SK-N-SH treated with all-trans-retinoic acid at 6 μM for 48 hours (cell line): Measurements from ENCODE around the gene GALNT3.

ENCODE experiments used
- GLIS3 ChIP-seq: fragments of 250-450 bp; sonication (Bioruptor Pico); IDR thresholded peaks from 2 replicates; pipeline ENCODE4 v1.5.0; 2020; ENCODE audit warnings: mild to moderate bottlenecking, moderate library complexity
- ISL1 ChIP-seq: fragments of 250-450 bp; sonication (Bioruptor Pico); IDR thresholded peaks from 2 replicates; pipeline ENCODE4 v2.1.2; 2022; ENCODE audit warnings: mild to moderate bottlenecking, moderate library complexity
- PATZ1 ChIP-seq: fragments of 250-450 bp; sonication (Bioruptor Pico); IDR thresholded peaks from 2 replicates; pipeline ENCODE4 v1.8.0; 2020; ENCODE audit warnings: mild to moderate bottlenecking, moderate library complexity, borderline replicate concordance
- POU6F1 ChIP-seq: fragments of 250-450 bp; sonication (Bioruptor Pico); IDR thresholded peaks from 2 replicates; pipeline ENCODE4 v1.8.0; 2021; ENCODE audit warnings: low read depth, mild to moderate bottlenecking, moderate library complexity, borderline replicate concordance
- SNAI2 ChIP-seq: fragments of 250-450 bp; sonication (Bioruptor Pico); IDR thresholded peaks from 2 replicates; pipeline ENCODE4 v1.5.0; 2020; ENCODE audit warnings: mild to moderate bottlenecking, moderate library complexity
- TSHZ2 ChIP-seq: fragments of 250-450 bp; sonication (Bioruptor Pico); IDR thresholded peaks from 2 replicates; pipeline ENCODE4 v1.5.0; 2020; ENCODE audit warnings: mild to moderate bottlenecking, moderate library complexity
- ZFP3 ChIP-seq: fragments of 250-450 bp; sonication (Bioruptor Pico); IDR thresholded peaks from 2 replicates; pipeline ENCODE4 v1.5.0; 2020; ENCODE audit warnings: mild to moderate bottlenecking, moderate library complexity
- ZNF565 ChIP-seq: fragments of 450-650 bp; formaldehyde crosslinking; conservative IDR thresholded peaks from 2 replicates; pipeline ENCODE4 v1.5.0; 2020; ENCODE audit warnings: low read depth, mild to moderate bottlenecking, moderate library complexity
- TF ChIP-seq, protein P1 (sequence below): fragments of 250-450 bp; sonication (Bioruptor Pico); IDR thresholded peaks from 2 replicates; pipeline ENCODE4 v1.5.1; 2020; ENCODE audit warnings: low read depth, mild to moderate bottlenecking, moderate library complexity

DNA sequence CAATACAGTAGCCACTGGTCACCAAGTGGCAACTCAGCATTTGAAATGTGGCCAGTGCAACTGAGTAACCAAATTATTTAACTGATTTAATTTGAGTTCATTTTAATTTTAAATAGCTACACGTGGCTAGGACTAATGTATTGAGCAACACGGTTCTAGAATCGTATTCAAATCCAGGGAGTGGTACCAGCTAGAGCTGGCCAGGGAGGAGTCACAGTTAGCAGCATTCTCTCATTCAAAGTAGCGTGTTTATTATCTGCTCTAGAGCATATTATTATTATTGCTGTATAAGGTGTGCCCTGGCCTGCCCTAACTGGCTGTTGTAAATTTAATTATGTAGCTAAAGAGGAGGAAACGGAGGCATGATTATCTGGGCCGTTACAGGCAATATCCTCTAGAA, 92.9 kb downstream of the GALNT3 start:
- TF ChIP-seq ZNF565 (CRISPR knock-in tag): no peak
- TF ChIP-seq ZFP3 (CRISPR knock-in tag): no peak
- TF ChIP-seq, protein P1, sequence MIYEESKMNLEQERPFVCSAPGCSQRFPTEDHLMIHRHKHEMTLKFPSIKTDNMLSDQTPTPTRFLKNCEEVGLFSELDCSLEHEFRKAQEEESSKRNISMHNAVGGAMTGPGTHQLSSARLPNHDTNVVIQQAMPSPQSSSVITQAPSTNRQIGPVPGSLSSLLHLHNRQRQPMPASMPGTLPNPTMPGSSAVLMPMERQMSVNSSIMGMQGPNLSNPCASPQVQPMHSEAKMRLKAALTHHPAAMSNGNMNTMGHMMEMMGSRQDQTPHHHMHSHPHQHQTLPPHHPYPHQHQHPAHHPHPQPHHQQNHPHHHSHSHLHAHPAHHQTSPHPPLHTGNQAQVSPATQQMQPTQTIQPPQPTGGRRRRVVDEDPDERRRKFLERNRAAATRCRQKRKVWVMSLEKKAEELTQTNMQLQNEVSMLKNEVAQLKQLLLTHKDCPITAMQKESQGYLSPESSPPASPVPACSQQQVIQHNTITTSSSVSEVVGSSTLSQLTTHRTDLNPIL (CRISPR knock-in tag): no peak
- TF ChIP-seq TSHZ2: no peak
- TF ChIP-seq ISL1 (CRISPR knock-in tag): no peak
- TF ChIP-seq POU6F1 (CRISPR knock-in tag): no peak
- TF ChIP-seq PATZ1 (CRISPR knock-in tag): no peak
- no peak for TF ChIP-seq SNAI2 (CRISPR knock-in tag)
- TF ChIP-seq GLIS3: no peak
